ENCODE measurements around the gene ANKRD44.

ANKRD44 gene

GRCh38 chr2:197278799-197279763, 31.5 kb downstream of the ANKRD44 start:
- H3K36me3 ChIP-seq (ENCODE audit: control insufficient read depth, insufficient read depth, low read length): no peaks in the 10 kb centered on the region
- no peaks in the 10 kb centered on the region for H3K9me3 ChIP-seq (ENCODE audit: control insufficient read depth, low read length)
- H3K27me3 ChIP-seq (replicated peaks; ENCODE audit: control insufficient read depth, insufficient read depth, low read length, poor library complexity, severe bottlenecking): no peaks in the 10 kb centered on the region
- peak overlapping the region; percentile 31 for H3K27ac ChIP-seq (ENCODE audit: insufficient read depth, low read length, poor library complexity, severe bottlenecking)
- no peak for DNase-seq
- peaks cover 59% of the 10 kb centered on the region for H3K4me1 ChIP-seq (ENCODE audit: control insufficient read depth, insufficient read depth, low read length, poor library complexity, severe bottlenecking)
- no peak overlapping the region for H3K4me3 ChIP-seq (ENCODE audit: insufficient read depth, low read depth, low read length, poor library complexity, severe bottlenecking)

GRCh38 chr2:197277794-197278193, 32.8 kb downstream of the ANKRD44 start:
- Histone ChIP-seq H3K4me3 (ENCODE audit: insufficient read depth, low read depth, low read length, poor library complexity, severe bottlenecking) (no peak overlapping the region), H3K4me1 (ENCODE audit: control insufficient read depth, insufficient read depth, low read length, poor library complexity, severe bottlenecking) (peaks cover 59% of the 10 kb centered on the region)

GRCh38 chr2:197276156-197276555, 34.4 kb downstream of the ANKRD44 start:
- no peak for DNase-seq
- Histone ChIP-seq H3K27me3 (replicated peaks; ENCODE audit: control insufficient read depth, insufficient read depth, low read length, poor library complexity, severe bottlenecking) (no peaks in the 10 kb centered on the region), H3K27ac (ENCODE audit: insufficient read depth, low read length, poor library complexity, severe bottlenecking) (no peak overlapping the region), H3K36me3 (ENCODE audit: control insufficient read depth, insufficient read depth, low read length) (no peaks in the 10 kb centered on the region), H3K4me1 (ENCODE audit: control insufficient read depth, insufficient read depth, low read length, poor library complexity, severe bottlenecking) (peaks cover 44% of the 10 kb centered on the region), H3K9me3 (ENCODE audit: control insufficient read depth, low read length) (no peaks in the 10 kb centered on the region), H3K4me3 (ENCODE audit: insufficient read depth, low read depth, low read length, poor library complexity, severe bottlenecking) (no peak overlapping the region)

More at GRCh38 chr2:197277794-197278193, 32.8 kb downstream of the ANKRD44 start:
- no peak overlapping the region for H3K27ac ChIP-seq (ENCODE audit: insufficient read depth, low read length, poor library complexity, severe bottlenecking)
- no peaks in the 10 kb centered on the region for H3K27me3 ChIP-seq (replicated peaks; ENCODE audit: control insufficient read depth, insufficient read depth, low read length, poor library complexity, severe bottlenecking)
- no peaks in the 10 kb centered on the region for H3K36me3 ChIP-seq (ENCODE audit: control insufficient read depth, insufficient read depth, low read length)
- H3K9me3 ChIP-seq (ENCODE audit: control insufficient read depth, low read length): no peaks in the 10 kb centered on the region
- DNase-seq: no peak

GRCh38 chr2:197274937-197275336, 35.6 kb downstream of the ANKRD44 start:
- Histone ChIP-seq H3K36me3 (ENCODE audit: control insufficient read depth, insufficient read depth, low read length) (no peaks in the 10 kb centered on the region), H3K27me3 (replicated peaks; ENCODE audit: control insufficient read depth, insufficient read depth, low read length, poor library complexity, severe bottlenecking) (no peaks in the 10 kb centered on the region), H3K4me1 (ENCODE audit: control insufficient read depth, insufficient read depth, low read length, poor library complexity, severe bottlenecking) (peaks cover 44% of the 10 kb centered on the region), H3K9me3 (ENCODE audit: control insufficient read depth, low read length) (no peaks in the 10 kb centered on the region), H3K27ac (ENCODE audit: insufficient read depth, low read length, poor library complexity, severe bottlenecking) (peak overlapping the region; percentile 13), H3K4me3 (ENCODE audit: insufficient read depth, low read depth, low read length, poor library complexity, severe bottlenecking) (no peak overlapping the region)
- no peak for DNase-seq

- H3K27ac ChIP-seq (ENCODE audit: insufficient read depth, low read length, poor library complexity, severe bottlenecking): peak overlapping the region; percentile 28
- peaks cover 44% of the 10 kb centered on the region for H3K4me1 ChIP-seq (ENCODE audit: control insufficient read depth, insufficient read depth, low read length, poor library complexity, severe bottlenecking)
- H3K4me3 ChIP-seq (ENCODE audit: insufficient read depth, low read depth, low read length, poor library complexity, severe bottlenecking): no peak overlapping the region
- no peaks in the 10 kb centered on the region for H3K27me3 ChIP-seq (replicated peaks; ENCODE audit: control insufficient read depth, insufficient read depth, low read length, poor library complexity, severe bottlenecking)
- H3K36me3 ChIP-seq (ENCODE audit: control insufficient read depth, insufficient read depth, low read length): no peaks in the 10 kb centered on the region
- DNase-seq: no peak
- no peaks in the 10 kb centered on the region for H3K9me3 ChIP-seq (ENCODE audit: control insufficient read depth, low read length)
Observed at GRCh38 chr2:197274349-197274748, 36.2 kb downstream of the ANKRD44 start.

GRCh38 chr2:197273485-197273884, 37.1 kb downstream of the ANKRD44 start:
- Histone ChIP-seq H3K27me3 (replicated peaks; ENCODE audit: control insufficient read depth, insufficient read depth, low read length, poor library complexity, severe bottlenecking) (no peaks in the 10 kb centered on the region), H3K9me3 (ENCODE audit: control insufficient read depth, low read length) (no peaks in the 10 kb centered on the region), H3K4me3 (ENCODE audit: insufficient read depth, low read depth, low read length, poor library complexity, severe bottlenecking) (no peak overlapping the region), H3K27ac (ENCODE audit: insufficient read depth, low read length, poor library complexity, severe bottlenecking) (no peak overlapping the region), H3K36me3 (ENCODE audit: control insufficient read depth, insufficient read depth, low read length) (no peaks in the 10 kb centered on the region), H3K4me1 (ENCODE audit: control insufficient read depth, insufficient read depth, low read length, poor library complexity, severe bottlenecking) (peaks cover 45% of the 10 kb centered on the region)
- no peak for DNase-seq

GRCh38 chr2:197270601-197271000, 40.0 kb downstream of the ANKRD44 start:
- H3K4me3 ChIP-seq (ENCODE audit: insufficient read depth, low read depth, low read length, poor library complexity, severe bottlenecking): no peak overlapping the region
- H3K9me3 ChIP-seq (ENCODE audit: control insufficient read depth, low read length): no peaks in the 10 kb centered on the region
- H3K36me3 ChIP-seq (ENCODE audit: control insufficient read depth, insufficient read depth, low read length): no peaks in the 10 kb centered on the region
- H3K27ac ChIP-seq (ENCODE audit: insufficient read depth, low read length, poor library complexity, severe bottlenecking): peak overlapping the region; percentile 50
- peaks cover 48% of the 10 kb centered on the region for H3K4me1 ChIP-seq (ENCODE audit: control insufficient read depth, insufficient read depth, low read length, poor library complexity, severe bottlenecking)
- DNase-seq: no peak
- no peaks in the 10 kb centered on the region for H3K27me3 ChIP-seq (replicated peaks; ENCODE audit: control insufficient read depth, insufficient read depth, low read length, poor library complexity, severe bottlenecking)

- Histone ChIP-seq H3K4me3 (ENCODE audit: insufficient read depth, low read depth, low read length, poor library complexity, severe bottlenecking) (no peak overlapping the region), H3K9me3 (ENCODE audit: control insufficient read depth, low read length) (no peaks in the 10 kb centered on the region), H3K36me3 (ENCODE audit: control insufficient read depth, insufficient read depth, low read length) (no peaks in the 10 kb centered on the region), H3K27ac (ENCODE audit: insufficient read depth, low read length, poor library complexity, severe bottlenecking) (peak overlapping the region; percentile 50), H3K27me3 (replicated peaks; ENCODE audit: control insufficient read depth, insufficient read depth, low read length, poor library complexity, severe bottlenecking) (no peaks in the 10 kb centered on the region), H3K4me1 (ENCODE audit: control insufficient read depth, insufficient read depth, low read length, poor library complexity, severe bottlenecking) (peaks cover 53% of the 10 kb centered on the region)
- DNase-seq: no peak
Observed at GRCh38 chr2:197269815-197270214, 40.8 kb downstream of the ANKRD44 start.

GRCh38 chr2:197268786-197269584, 41.6 kb downstream of the ANKRD44 start:
- no peaks in the 10 kb centered on the region for H3K36me3 ChIP-seq (ENCODE audit: control insufficient read depth, insufficient read depth, low read length)
- DNase-seq: no peak
- peak overlapping the region; percentile 50 for H3K27ac ChIP-seq (ENCODE audit: insufficient read depth, low read length, poor library complexity, severe bottlenecking)
- H3K27me3 ChIP-seq (replicated peaks; ENCODE audit: control insufficient read depth, insufficient read depth, low read length, poor library complexity, severe bottlenecking): no peaks in the 10 kb centered on the region
- peaks cover 56% of the 10 kb centered on the region for H3K4me1 ChIP-seq (ENCODE audit: control insufficient read depth, insufficient read depth, low read length, poor library complexity, severe bottlenecking)
- no peak overlapping the region for H3K4me3 ChIP-seq (ENCODE audit: insufficient read depth, low read depth, low read length, poor library complexity, severe bottlenecking)
- no peaks in the 10 kb centered on the region for H3K9me3 ChIP-seq (ENCODE audit: control insufficient read depth, low read length)

GRCh38 chr2:197266477-197266876, 44.1 kb downstream of the ANKRD44 start:
- DNase-seq: no peak
- Histone ChIP-seq H3K4me1 (ENCODE audit: control insufficient read depth, insufficient read depth, low read length, poor library complexity, severe bottlenecking) (peaks cover 66% of the 10 kb centered on the region), H3K27ac (ENCODE audit: insufficient read depth, low read length, poor library complexity, severe bottlenecking) (peak overlapping the region; percentile 54), H3K4me3 (ENCODE audit: insufficient read depth, low read depth, low read length, poor library complexity, severe bottlenecking) (no peak overlapping the region), H3K36me3 (ENCODE audit: control insufficient read depth, insufficient read depth, low read length) (no peaks in the 10 kb centered on the region), H3K27me3 (replicated peaks; ENCODE audit: control insufficient read depth, insufficient read depth, low read length, poor library complexity, severe bottlenecking) (no peaks in the 10 kb centered on the region), H3K9me3 (ENCODE audit: control insufficient read depth, low read length) (no peaks in the 10 kb centered on the region)
